Hematopoietic multipotent progenitor cell treated with erythropoietin and hydrocortisone succinate and interleukin-3 and kit ligand, for 4 days (in vitro differentiated cells): ENCODE results near the gene TMEFF2.

Experiments used
- DNase-seq: peaks from one replicate; pipeline ENCODE4 v3.0.0-alpha.2; 2015

Gene TMEFF2

GRCh38 chr2:191957996-191958860 lies 236.5 kb downstream of the TMEFF2 start:
- DNase-seq, result no peak

- no peak for DNase-seq
Observed at GRCh38 chr2:191954451-191954850, 240.3 kb downstream of the TMEFF2 start.

GRCh38 chr2:191952515-191953270 lies 242.0 kb downstream of the TMEFF2 start:
- no peak for DNase-seq

DNA sequence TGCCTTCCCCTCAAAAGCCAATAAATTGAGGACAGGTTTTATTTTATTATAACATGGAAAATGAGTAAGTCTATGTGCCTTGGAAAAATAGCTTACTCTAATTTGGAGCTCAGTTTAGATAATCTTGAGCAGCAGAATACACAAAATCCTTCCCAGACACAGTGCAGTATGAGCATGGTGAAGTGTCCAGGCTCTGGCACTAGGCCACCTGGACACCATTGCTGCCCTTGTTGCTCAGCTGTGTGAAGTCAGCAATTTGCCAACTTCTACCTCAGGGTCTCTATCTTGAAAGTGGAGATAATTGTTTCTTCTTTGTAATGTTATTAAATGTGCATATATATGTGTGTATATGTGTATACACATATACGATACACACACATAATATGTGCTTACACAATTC lies 242.9 kb downstream of the TMEFF2 start:
- DNase-seq, result no peak

DNA sequence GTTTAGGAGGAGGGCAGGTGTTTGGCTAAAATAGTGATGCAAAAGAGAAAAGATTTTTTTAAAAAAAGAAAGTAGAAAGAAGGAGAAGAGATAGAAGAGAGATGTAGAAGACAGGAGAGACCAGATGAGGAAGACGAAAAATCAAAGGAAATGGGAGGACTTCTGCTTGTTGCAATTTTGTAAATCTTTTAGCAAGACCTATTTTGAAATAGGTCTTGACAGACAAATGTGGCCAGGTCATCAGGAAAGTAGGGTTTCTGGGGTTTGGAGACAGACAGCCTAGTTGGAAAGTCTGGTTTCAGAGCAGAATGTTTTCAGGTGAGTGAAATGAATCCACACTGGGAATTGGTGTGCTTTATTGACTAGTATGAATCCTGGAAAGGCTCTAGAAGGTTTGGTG lies 243.4 kb downstream of the TMEFF2 start:
- peak; percentile 35 for DNase-seq

- peak; percentile 80 for DNase-seq
Observed at GRCh38 chr2:191950132-191950874, 244.4 kb downstream of the TMEFF2 start.

GRCh38 chr2:191947235-191947634 lies 247.5 kb downstream of the TMEFF2 start:
- no peak for DNase-seq

DNA sequence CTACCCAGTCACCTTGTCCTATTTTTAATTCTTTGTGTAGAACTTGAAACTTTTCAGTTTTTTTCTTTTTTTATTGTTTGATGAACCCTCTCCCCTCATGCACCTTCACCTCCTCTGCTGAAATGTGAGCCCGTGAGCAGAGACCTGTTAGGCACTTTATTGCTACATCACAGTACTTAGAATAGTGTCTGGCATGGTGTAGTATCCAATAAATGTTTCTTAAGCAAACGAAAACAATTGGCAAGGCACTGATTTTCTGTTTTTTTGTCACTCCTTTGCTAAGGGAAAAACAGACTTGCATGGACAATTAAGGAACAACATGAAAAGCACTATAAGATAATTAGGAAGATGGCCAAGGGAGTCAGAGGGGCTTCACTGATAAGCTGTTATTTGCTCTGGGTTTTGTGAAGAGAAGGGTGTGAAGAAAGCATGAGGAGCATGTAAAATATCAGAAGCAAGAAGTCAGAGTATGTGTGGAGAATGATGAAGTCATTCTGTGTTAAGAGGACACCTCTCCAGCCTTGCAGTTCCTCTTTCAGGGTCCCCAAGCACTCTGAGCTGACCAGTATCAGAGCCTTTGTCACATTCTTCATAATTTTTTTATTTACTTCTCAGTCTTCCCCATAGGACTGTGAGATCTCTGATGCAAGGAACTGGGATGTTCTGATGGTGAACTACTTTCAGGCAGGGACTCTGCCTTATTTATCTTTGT lies 248.1 kb downstream of the TMEFF2 start:
- peak; percentile 54 for DNase-seq

- no peak for DNase-seq
Observed at GRCh38 chr2:191945623-191946022, 249.1 kb downstream of the TMEFF2 start.

DNA sequence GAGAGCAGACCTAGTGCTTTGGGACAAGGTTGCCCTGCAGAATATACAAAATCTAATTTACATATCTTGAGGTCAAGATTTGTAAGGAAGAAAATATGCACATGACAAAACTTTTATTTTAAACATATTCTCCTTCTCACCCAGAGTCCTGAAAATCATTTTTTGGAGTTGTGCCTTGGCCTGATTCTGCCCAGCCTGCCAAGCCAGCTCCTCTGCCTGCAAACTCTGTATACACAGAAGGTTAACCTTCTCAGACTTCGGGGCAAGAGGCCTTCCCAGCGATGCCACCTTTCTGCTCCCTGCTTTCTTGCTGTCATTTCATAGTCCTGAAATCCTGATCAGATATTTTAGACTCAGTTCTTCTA lies 252.0 kb downstream of the TMEFF2 start:
- no peak for DNase-seq

DNA sequence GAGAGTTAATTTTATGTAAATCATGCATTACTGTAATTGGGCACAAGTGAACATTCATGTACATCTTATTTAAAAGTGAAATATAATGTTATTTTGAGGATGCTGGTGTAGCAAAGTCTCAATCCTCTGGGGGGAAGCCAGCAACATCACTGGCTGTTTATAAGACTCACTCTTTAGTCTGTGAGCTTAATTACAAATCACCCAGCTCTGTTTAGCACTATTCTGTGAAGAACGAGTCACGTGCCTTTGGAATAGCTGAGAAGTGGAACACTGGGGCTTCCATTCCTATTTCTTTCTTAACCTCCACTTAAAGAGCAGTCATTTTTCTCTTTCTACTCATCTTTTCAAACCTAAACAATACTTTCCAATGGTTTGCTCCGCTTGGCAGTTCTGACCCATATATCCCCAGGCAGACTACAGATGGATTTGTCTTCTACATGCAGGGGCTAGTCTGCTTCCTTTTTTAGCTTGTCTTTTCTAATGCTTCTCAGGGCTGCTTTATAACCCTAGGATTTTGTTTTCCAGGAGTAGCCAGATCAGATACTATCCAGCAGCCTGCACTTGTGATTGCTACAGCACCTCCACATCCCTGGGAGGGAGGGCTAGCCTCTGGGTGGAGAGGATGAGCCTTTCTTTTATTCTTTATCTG lies 252.5 kb downstream of the TMEFF2 start:
- DNase-seq, result no peak

GRCh38 chr2:191941376-191941929 lies 253.3 kb downstream of the TMEFF2 start:
- DNase-seq, result no peak

- DNase-seq, result no peak
Observed at GRCh38 chr2:191938779-191939178, 256.0 kb downstream of the TMEFF2 start.

- no peak for DNase-seq
Observed at GRCh38 chr2:191936882-191937405, 257.8 kb downstream of the TMEFF2 start.

- no peak for DNase-seq
Observed at GRCh38 chr2:191935247-191935646, 259.5 kb downstream of the TMEFF2 start.

DNA sequence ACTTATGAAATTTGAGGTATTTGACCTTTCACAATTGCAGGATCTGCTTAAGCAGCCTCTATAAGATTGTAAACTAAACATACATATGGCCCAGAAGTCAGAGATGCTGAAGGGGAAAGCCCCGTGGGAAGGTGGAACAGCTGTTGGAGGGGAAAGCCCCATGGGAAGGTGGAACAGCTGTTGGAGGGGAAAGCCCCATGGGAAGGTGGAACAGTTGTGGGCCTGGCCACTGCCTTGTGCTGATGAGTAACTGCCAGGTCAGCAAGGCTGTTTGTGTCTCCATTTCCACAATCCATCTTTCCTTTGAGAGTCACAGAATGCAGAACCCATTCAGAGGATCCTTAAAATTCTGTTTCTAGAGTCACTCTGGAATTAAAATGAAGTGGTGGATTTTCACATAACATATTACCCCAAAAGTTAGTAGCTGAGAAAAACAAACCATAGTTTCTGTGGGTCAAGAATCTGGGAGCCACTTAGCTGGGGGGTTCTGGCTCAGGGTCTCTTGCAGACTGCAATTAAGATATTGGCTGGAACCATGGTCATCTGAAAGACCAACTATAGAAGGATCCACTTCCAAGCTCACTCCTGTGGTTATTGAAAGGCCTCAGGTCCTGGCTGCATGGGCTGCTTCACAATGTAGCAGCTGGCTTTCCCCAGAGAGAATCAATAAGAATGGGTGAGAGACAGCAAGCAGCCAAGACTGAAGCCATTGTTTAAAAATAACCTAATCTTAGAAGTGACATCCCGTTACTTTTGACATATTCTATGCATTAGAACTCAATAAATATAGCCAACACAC lies 261.2 kb downstream of the TMEFF2 start:
- DNase-seq, result no peak

DNA sequence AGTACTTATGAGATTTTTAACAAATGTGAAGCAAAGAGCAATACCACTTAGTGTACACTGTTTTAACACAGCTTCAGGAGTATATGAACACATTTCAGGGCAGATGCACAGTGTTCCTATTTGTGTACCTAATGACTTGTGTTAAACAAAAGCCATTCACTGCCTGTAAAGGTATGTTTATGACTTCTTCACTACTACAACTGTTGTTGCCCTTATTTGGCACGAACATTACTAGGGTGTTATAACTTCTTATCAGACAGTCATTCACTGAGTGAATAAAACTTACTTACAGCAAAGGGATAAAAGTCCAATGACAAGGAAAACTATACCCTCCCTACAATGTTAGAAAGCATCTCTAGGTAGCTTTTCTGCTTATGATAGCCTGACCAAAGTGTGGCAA lies 262.4 kb downstream of the TMEFF2 start:
- no peak for DNase-seq

DNA sequence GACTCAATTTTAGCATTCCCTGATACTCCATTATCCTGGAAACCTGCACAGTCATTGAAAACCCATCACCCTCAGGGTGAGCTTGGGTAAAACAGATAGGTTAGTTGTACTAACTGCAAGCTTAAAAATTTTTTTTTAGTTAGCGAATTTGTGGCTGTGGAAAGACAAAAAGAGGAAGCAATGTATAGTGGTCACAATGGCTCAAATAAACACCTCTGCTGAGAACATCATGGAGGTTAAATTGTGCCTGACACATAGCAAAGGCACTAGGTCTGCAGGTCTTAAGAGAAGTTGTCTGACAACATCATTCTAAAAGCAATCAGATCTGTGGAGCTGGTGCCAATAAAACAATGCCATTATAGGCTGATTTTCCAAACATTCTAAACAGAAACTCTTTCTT lies 263.4 kb downstream of the TMEFF2 start:
- peak; percentile 69 for DNase-seq

- no peak for DNase-seq
Observed at GRCh38 chr2:191930205-191930604, 264.5 kb downstream of the TMEFF2 start.

DNA sequence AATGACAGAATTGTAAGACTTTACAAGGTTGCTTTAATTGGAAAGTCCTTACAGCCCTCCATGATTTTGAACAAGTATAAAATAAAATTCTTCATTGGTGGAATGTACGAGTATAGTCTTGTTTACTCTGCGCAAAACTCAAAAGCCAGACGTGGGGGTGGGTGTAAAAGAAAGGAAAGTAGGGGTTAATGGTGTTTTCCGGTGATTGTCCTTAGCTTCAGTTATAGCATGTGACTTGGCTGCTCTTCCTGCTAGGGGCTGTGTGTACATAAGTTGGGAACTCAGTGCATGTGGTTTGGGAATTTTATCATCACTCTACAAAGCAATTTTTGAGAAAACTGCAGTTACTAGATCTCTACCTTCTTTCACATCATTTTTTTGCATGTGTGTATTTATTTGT lies 265.4 kb downstream of the TMEFF2 start:
- no peak for DNase-seq

- peak; percentile 44 for DNase-seq
Observed at GRCh38 chr2:191927991-191928390, 266.7 kb downstream of the TMEFF2 start.
